Mesenchymal stem cell (in vitro differentiated cells and primary cell): ENCODE measurements around the gene RASSF1.
A peak's percentile ranks its signal among the peaks of the same experiment; 100 is the strongest.

Experiments
- DNase-seq: peaks from one replicate; pipeline ENCODE4 v3.0.0-alpha.2; 2013
- H2AFZ ChIP-seq: one replicate; pipeline ENCODE4 v1.6.1; 2013; ENCODE audit warnings: low read depth, mild to moderate bottlenecking, control low read depth, inconsistent platforms, low read length, moderate library complexity
- H2AK5ac ChIP-seq: 2 replicates; pipeline ENCODE4 v1.6.1; 2013; ENCODE audit warnings: low read length, moderate library complexity, mild to moderate bottlenecking, inconsistent platforms; ENCODE audit not compliant: severe bottlenecking
- H2BK120ac ChIP-seq: one replicate; pipeline ENCODE4 v1.6.1; 2013; ENCODE audit warnings: low read depth, mild to moderate bottlenecking, inconsistent platforms, low read length, moderate library complexity
- H2BK12ac ChIP-seq, 2 experiments: one replicate each; pipeline ENCODE4 v1.6.1; 2013; ENCODE audit warnings: inconsistent platforms in 2 of 2, low read length in 2 of 2, mild to moderate bottlenecking in 2 of 2, moderate library complexity in 2 of 2, control low read depth in 1 of 2
- H2BK15ac ChIP-seq: one replicate; pipeline ENCODE4 v1.6.1; 2013; ENCODE audit warnings: mild to moderate bottlenecking, low read depth, inconsistent platforms; ENCODE audit not compliant: poor library complexity, severe bottlenecking
- H2BK5ac ChIP-seq: 2 replicates; pipeline ENCODE4 v1.6.1; 2013; ENCODE audit warnings: low read depth, mild to moderate bottlenecking, low read length, control low read depth, inconsistent platforms; ENCODE audit not compliant: poor library complexity, severe bottlenecking
- H3K14ac ChIP-seq, 2 experiments: one replicate each; pipeline ENCODE4 v1.6.1; 2013; ENCODE audit warnings: inconsistent platforms in 2 of 2, low read length in 2 of 2, control low read depth in 1 of 2, mild to moderate bottlenecking in 1 of 2, moderate library complexity in 1 of 2
- H3K18ac ChIP-seq, 2 experiments: one replicate each; pipeline ENCODE4 v1.6.1; 2013; ENCODE audit warnings: inconsistent platforms in 2 of 2, low read length in 2 of 2, control low read depth in 1 of 2, low read depth in 1 of 2, mild to moderate bottlenecking in 1 of 2
- H3K23ac ChIP-seq, 2 experiments: one replicate each; pipeline ENCODE4 v1.6.1; 2013; ENCODE audit warnings: inconsistent platforms in 2 of 2, low read length in 2 of 2, mild to moderate bottlenecking in 2 of 2, moderate library complexity in 2 of 2, control low read depth in 1 of 2
- H3K27ac ChIP-seq: 2 replicates; pipeline ENCODE4 v1.5.1; 2013; ENCODE audit warnings: mild to moderate bottlenecking, moderate library complexity, low read length, control low read depth, inconsistent platforms; ENCODE audit not compliant: poor library complexity, severe bottlenecking
- H3K27me3 ChIP-seq, 2 experiments: 2 replicates each; pipeline versions ENCODE4 v1.6.1 to v1.7.0; 2013; ENCODE audit warnings: low read length in 2 of 2, mild to moderate bottlenecking in 2 of 2, moderate library complexity in 2 of 2, control low read depth in 1 of 2, inconsistent platforms in 1 of 2; ENCODE audit not compliant: control insufficient read depth in 1 of 2, insufficient read depth in 1 of 2
- H3K36me3 ChIP-seq, 2 experiments: 2 replicates each; pipeline versions ENCODE4 v1.6.1 to v1.7.0; 2013; ENCODE audit warnings: low read length in 2 of 2, control low read depth in 1 of 2, inconsistent platforms in 1 of 2, low read depth in 1 of 2, mild to moderate bottlenecking in 1 of 2; ENCODE audit not compliant: insufficient read depth in 2 of 2, control insufficient read depth in 1 of 2
- H3K4ac ChIP-seq, 2 experiments: one replicate each; pipeline ENCODE4 v1.6.1; 2013; ENCODE audit warnings: inconsistent platforms in 2 of 2, low read length in 2 of 2, mild to moderate bottlenecking in 2 of 2, moderate library complexity in 2 of 2, control low read depth in 1 of 2, low read depth in 1 of 2
- H3K4me1 ChIP-seq: 2 replicates; pipeline ENCODE4 v1.6.1; 2013; ENCODE audit warnings: low read depth, low read length, control low read depth; ENCODE audit not compliant: control insufficient read depth, insufficient read depth
- H3K4me2 ChIP-seq: 2 replicates; pipeline ENCODE4 v1.6.1; 2013; ENCODE audit warnings: low read length, mild to moderate bottlenecking, inconsistent platforms; ENCODE audit not compliant: poor library complexity, severe bottlenecking
- H3K4me3 ChIP-seq, 2 experiments: 2 replicates each; pipeline versions ENCODE4 v1.5.1 to v1.7.0; 2013; ENCODE audit warnings: low read length in 2 of 2, mild to moderate bottlenecking in 2 of 2, control low read depth in 1 of 2, low read depth in 1 of 2; ENCODE audit not compliant: insufficient read depth in 1 of 2
- H3K79me1 ChIP-seq: replicated peaks from 2 replicates; pipeline ENCODE4 v1.6.1; 2013; ENCODE audit warnings: mild to moderate bottlenecking, control low read depth, low read length, inconsistent platforms; ENCODE audit not compliant: poor library complexity, severe bottlenecking
- H3K9ac ChIP-seq: 2 replicates; pipeline ENCODE4 v1.7.0; 2013; ENCODE audit warnings: mild to moderate bottlenecking, low read length, moderate library complexity
- H3K9me3 ChIP-seq: 2 replicates; pipeline ENCODE4 v1.7.0; 2013; ENCODE audit warnings: mild to moderate bottlenecking, low read length; ENCODE audit not compliant: control insufficient read depth
- H4K8ac ChIP-seq: one replicate; pipeline ENCODE4 v1.6.1; 2013; ENCODE audit warnings: inconsistent platforms, mild to moderate bottlenecking, low read length, moderate library complexity
- H4K91ac ChIP-seq: one replicate; pipeline ENCODE4 v1.6.1; 2013; ENCODE audit warnings: mild to moderate bottlenecking, low read length, inconsistent platforms
- WGBS: methylation state at CpG from one replicate; pipeline ENCODE4 v1.1.7; 2013; ENCODE audit warnings: mixed read lengths; 5-methylcytosine and 5-hydroxymethylcytosine counted together

RASSF1 gene

DNA sequence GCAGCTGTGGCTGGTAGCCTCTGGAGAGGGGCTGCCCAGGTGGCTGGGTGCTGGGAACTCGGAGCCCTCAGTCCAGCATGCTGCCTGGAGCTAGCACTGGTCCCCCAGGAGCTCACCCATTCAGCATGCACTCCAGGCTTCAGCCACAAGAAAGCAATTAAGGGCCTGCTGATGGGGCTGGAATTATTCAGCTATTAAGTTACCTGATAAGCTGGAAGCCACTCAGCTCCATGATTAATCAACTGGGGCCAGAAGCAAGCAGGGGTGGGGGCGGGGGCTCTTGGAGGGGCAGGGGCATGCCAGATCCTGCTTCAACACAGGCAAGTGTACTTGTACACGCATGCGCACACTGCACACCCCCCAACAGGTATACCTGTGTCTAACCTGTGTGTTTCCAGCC is 40.7 kb upstream of the RASSF1 start:
- Histone ChIP-seq H2AFZ (no peak overlapping the region), H3K9me3 (no peaks in the 10 kb centered on the region), H3K4me1 (peaks cover 2% of the 10 kb centered on the region), H3K27ac (no peak overlapping the region), H2BK120ac (no peak overlapping the region), H4K91ac (no peak overlapping the region), H3K9ac (no peak overlapping the region), H3K4me2 (no peak overlapping the region), H3K23ac (no peak overlapping the region), H2AK5ac (no peak overlapping the region), H4K8ac (no peak overlapping the region), H3K18ac (no peak overlapping the region), H3K27me3 (peaks cover 19 to 47% of the 10 kb centered on the region in 2 experiments), H3K36me3 (no peaks in the 10 kb centered on the region), H3K14ac (no peak overlapping the region), H2BK12ac (no peak overlapping the region), H2BK5ac (no peak overlapping the region), H3K4ac (no peak overlapping the region), H2BK15ac (no peak overlapping the region), H3K4me3 (no peak overlapping the region), H3K79me1 (no peaks in the 10 kb centered on the region)
- WGBS: 76% methylated on average over 4 of the region's 4 CpGs
- DNase-seq: no peak

DNA sequence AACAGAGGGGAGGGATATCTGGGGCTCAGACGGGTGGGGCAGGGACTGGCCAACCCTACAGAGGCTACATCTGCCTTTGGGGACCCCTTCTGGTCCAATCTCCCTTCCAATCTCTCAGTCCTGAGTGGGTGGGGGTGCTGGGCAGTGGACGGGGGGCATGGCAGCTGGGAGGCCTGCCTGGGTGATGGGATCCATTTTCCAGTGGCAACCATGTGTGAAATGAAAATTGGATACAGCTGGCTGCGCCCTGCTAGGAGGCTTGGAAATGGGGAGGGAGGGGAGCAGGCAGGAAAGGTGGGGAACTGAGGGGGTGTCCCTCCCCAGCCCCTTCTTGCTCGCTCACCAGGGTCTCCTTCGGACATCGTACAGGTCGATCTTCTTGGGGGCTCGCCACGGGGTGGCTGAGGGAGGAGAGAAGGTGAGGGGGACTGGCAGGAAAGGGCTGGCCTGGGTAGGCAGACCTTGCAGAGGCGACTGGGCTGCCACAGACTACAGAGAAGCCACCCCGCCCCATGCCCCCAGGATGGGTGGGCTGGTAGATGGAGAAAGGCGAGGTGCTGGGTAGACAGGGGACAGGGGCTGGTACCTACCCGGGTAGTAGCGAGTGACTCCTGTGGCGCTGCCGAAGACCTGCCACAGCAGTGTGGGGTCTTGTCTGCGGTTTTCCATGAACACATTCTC is 39.9 kb upstream of the RASSF1 start:
- H3K36me3 ChIP-seq: no peaks in the 10 kb centered on the region
- no peak overlapping the region for H3K4me3 ChIP-seq
- no peak overlapping the region for H3K18ac ChIP-seq
- no peak overlapping the region for H4K8ac ChIP-seq
- no peak overlapping the region for H3K14ac ChIP-seq
- no peak for DNase-seq
- no peak overlapping the region for H3K4me2 ChIP-seq
- H3K4ac ChIP-seq: no peak overlapping the region
- no peaks in the 10 kb centered on the region for H3K79me1 ChIP-seq
- no peak overlapping the region for H3K23ac ChIP-seq
- peaks cover 26 to 54% of the 10 kb centered on the region in 2 experiments for H3K27me3 ChIP-seq
- H2BK120ac ChIP-seq: no peak overlapping the region
- H2BK15ac ChIP-seq: no peak overlapping the region
- H2BK5ac ChIP-seq: no peak overlapping the region
- H3K9me3 ChIP-seq: no peaks in the 10 kb centered on the region
- H2AK5ac ChIP-seq: no peak overlapping the region
- H4K91ac ChIP-seq: no peak overlapping the region
- no peak overlapping the region for H3K27ac ChIP-seq
- H2BK12ac ChIP-seq: no peak overlapping the region
- no peak overlapping the region for H2AFZ ChIP-seq
- no peak overlapping the region for H3K9ac ChIP-seq
- 81% methylated on average over 15 of the region's 17 CpGs for WGBS
- peaks cover 2% of the 10 kb centered on the region for H3K4me1 ChIP-seq

DNA sequence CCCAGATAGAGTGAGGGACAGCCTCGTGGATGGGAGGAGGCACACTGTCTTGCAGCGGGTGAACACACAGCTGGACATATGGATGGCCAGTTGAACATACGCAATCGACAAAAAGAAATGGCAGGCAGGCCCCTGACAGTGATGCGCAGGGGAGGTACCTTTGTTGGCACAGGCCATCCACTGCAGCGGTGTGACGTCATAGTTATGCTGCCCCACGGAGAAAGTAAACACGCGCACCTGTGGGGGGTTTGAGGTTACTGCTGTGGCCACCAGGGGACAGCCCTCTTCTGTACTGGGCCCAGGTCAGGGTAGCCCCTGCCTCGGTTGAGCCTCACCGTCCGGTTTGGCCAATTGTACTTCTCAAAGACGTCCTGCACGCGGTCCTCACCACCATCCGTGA is 38.1 kb upstream of the RASSF1 start:
- no peak overlapping the region for H2BK12ac ChIP-seq
- no peak overlapping the region for H2BK5ac ChIP-seq
- H3K18ac ChIP-seq: no peak overlapping the region
- peaks cover 2% of the 10 kb centered on the region for H3K4me1 ChIP-seq
- H4K91ac ChIP-seq: no peak overlapping the region
- 88% methylated on average over 17 of the region's 17 CpGs for WGBS
- H2BK120ac ChIP-seq: no peak overlapping the region
- H3K4me2 ChIP-seq: no peak overlapping the region
- DNase-seq: no peak
- H3K9me3 ChIP-seq: no peaks in the 10 kb centered on the region
- no peak overlapping the region for H4K8ac ChIP-seq
- no peak overlapping the region for H3K4ac ChIP-seq
- H3K4me3 ChIP-seq: no peak overlapping the region
- H3K27ac ChIP-seq: no peak overlapping the region
- H3K79me1 ChIP-seq: no peaks in the 10 kb centered on the region
- no peak overlapping the region for H3K9ac ChIP-seq
- H2AK5ac ChIP-seq: no peak overlapping the region
- H2BK15ac ChIP-seq: no peak overlapping the region
- no peak overlapping the region for H3K14ac ChIP-seq
- peaks cover 19 to 49% of the 10 kb centered on the region in 2 experiments for H3K27me3 ChIP-seq
- no peaks in the 10 kb centered on the region for H3K36me3 ChIP-seq
- H3K23ac ChIP-seq: no peak overlapping the region
- H2AFZ ChIP-seq: no peak overlapping the region

DNA sequence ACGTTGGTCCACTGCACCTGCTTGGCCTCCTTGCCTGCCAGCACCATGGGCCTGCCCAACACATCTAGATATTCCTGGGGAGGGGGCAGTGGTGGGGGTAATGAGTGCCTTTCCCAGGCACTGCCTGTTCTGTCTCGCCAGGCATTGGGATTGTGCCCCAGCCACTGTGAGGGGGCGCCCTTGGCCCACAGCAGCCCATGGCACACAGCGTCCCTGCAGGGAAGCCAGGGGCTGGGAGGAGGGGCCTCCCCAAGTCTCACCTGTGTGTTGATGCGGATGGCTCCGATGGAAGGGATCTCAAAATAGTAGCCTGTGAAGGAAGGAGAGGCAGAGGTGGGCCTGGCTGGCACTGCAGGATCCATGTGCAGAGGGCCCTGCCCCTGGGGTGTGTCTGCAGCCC is 37.4 kb upstream of the RASSF1 start:
- no peak for DNase-seq
- Histone ChIP-seq H2AFZ (peak overlapping the region; percentile 7), H2AK5ac (no peak overlapping the region), H3K4ac (no peak overlapping the region), H2BK12ac (no peak overlapping the region), H3K79me1 (no peaks in the 10 kb centered on the region), H3K27me3 (peaks cover 13 to 45% of the 10 kb centered on the region in 2 experiments), H2BK120ac (no peak overlapping the region), H2BK5ac (no peak overlapping the region), H3K4me2 (no peak overlapping the region), H3K27ac (no peak overlapping the region), H4K91ac (peak overlapping the region; percentile 10), H3K4me3 (no peak overlapping the region), H3K4me1 (peaks cover 2% of the 10 kb centered on the region), H3K9ac (no peak overlapping the region), H3K9me3 (no peaks in the 10 kb centered on the region), H3K23ac (no peak overlapping the region), H4K8ac (no peak overlapping the region), H3K14ac (no peak overlapping the region), H3K18ac (no peak overlapping the region), H3K36me3 (no peaks in the 10 kb centered on the region), H2BK15ac (no peak overlapping the region)
- 69% methylated on average over 5 of the region's 6 CpGs for WGBS
